Heart left ventricle (tissue), 13 donors: ENCODE measurements around the gene DDO.

Experiments used
- POLR2A ChIP-seq, 2 donors: fragments of 450-650 bp; IDR thresholded peaks; one replicate each; pipeline ENCODE4 v1.6.1; 2017; ENCODE audit warnings: antibody characterized with exemption in 2 of 2, mild to moderate bottlenecking in 2 of 2, moderate library complexity in 2 of 2
- TF ChIP-seq, protein P1 (sequence below), 12 donors: fragments of 200-600 bp; sonication (generic) in 4 of 12; IDR thresholded peaks; one replicate each; pipeline versions ENCODE4 v1.5.0 to v1.8.0; 2018 to 2022; ENCODE audit warnings: antibody characterized with exemption in 12 of 12, mild to moderate bottlenecking in 5 of 12
- donor health status: ischemic (EF 13 %, LVEDD 7.1; RV severe dilation, severe dysfunction).
- donor health status: DM: no; HTN: yes; CAD: no.
- donor health status: DM: no; HTN: no; CAD: no.
- donor health status: ischemic (EF 25% LVEDD 6.9; RV normal size, moderate dysfunction).
- donor health status: ischemic (EF 25% LVEDD 5.7; RV mildly dilated, moderate dysfunction).
- donor health status: ischemic (EF 35%, LVEDD 5.7; RV mildly dilated, moderate dysfunction).
- donor health status: nonischemic (EF 11% LVEDD 7.7; RV severe dilation, severe dysfunction).
- donor health status: DM: yes; HTN: yes; CAD: no.
- donor health status: PGD.
- donor health status: ischemic (EF 29% LVEDD 5.4; RV normal size, mild dysfunction).
- donor health status: nonischemic (EF 23%, LVEDD 6.1; RV moderate dilation, normal function).

- TF ChIP-seq, protein P1, sequence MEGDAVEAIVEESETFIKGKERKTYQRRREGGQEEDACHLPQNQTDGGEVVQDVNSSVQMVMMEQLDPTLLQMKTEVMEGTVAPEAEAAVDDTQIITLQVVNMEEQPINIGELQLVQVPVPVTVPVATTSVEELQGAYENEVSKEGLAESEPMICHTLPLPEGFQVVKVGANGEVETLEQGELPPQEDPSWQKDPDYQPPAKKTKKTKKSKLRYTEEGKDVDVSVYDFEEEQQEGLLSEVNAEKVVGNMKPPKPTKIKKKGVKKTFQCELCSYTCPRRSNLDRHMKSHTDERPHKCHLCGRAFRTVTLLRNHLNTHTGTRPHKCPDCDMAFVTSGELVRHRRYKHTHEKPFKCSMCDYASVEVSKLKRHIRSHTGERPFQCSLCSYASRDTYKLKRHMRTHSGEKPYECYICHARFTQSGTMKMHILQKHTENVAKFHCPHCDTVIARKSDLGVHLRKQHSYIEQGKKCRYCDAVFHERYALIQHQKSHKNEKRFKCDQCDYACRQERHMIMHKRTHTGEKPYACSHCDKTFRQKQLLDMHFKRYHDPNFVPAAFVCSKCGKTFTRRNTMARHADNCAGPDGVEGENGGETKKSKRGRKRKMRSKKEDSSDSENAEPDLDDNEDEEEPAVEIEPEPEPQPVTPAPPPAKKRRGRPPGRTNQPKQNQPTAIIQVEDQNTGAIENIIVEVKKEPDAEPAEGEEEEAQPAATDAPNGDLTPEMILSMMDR (IDR thresholded peaks at IDR 0.05): no peak
- TF ChIP-seq POLR2A (IDR thresholded peaks at IDR 0.05): no peak
Observed at GRCh38 chr6:110369066-110369465, 46.3 kb downstream of the DDO start.
